GM23248 (cell line): ENCODE results near the gene PNPLA7.

Experiments
- EZH2 ChIP-seq: fragments of 200-600 bp; sonication (generic); IDR thresholded peaks from 2 replicates; pipeline ENCODE4 v1.6.1; 2018; ENCODE audit warnings: antibody characterized with exemption, mild to moderate bottlenecking; ENCODE audit not compliant: insufficient read depth, poor library complexity, severe bottlenecking
- EZH2phosphoT487 ChIP-seq: fragments of 200-600 bp; sonication (generic); IDR thresholded peaks from 2 replicates; pipeline ENCODE4 v1.6.1; 2018; ENCODE audit warnings: antibody characterized with exemption, moderate library complexity, mild to moderate bottlenecking, low read depth; ENCODE audit not compliant: insufficient read depth

GRCh38 chr9:137558127-137558526, 7.9 kb upstream of the PNPLA7 start:
- TF ChIP-seq EZH2 (no peak), EZH2phosphoT487 (no peak)
